Measurements from ENCODE around the gene TAGLN3. TPM values are rescaled to one million over a fixed set of nuclear protein-coding genes. Genes with fewer than 3 reads are reported as not detected.

The TAGLN3 gene
- total RNA-seq, result 151 TPM

GRCh38 chr3:111998636-111999483 is at the start of gene TAGLN3:
Gene TAGLN3, plus strand, starts transcription at chr3:111998922. Its CDS starts 501 bp downstream, at chr3:111999423.
- peak; percentile 58 for DNase-seq

DNA sequence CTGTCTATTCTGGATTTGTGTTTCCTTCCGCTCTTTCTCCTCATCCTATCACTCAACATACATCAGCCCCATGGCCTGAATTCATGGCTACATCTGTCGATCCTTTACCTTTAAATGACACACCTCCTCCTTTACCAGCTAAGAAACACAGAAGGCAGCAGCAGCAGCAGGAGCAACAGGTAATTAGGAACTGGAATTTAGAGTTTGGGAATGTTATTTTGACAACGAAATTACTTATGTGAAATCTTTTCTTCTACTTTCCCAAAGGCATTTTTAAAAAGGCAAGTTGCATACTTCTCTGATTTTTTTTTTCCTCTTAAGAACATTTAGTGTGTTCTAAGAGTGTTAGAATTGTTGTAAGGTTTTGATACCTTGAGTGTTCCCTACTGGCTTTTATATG is 49.0 kb upstream of the TAGLN3 start:
- DNase-seq, result no peak

DNA sequence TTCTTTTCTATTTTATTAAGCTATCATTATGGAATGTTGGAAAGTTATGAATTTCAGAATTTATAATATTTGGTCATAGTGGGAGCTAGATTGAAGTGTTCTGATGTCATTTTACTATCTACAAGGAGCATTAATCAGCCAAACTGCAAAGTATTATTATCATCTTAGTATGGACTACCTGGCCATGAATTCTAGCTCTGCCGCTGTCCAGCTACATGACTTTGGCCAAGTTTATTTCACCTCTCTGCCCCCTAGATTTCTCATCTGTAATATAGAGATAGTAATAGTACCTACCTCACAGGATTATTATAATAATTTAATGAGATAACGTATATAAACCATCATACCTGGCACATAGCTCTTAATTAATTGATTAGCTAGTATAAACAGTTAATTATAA is 47.7 kb upstream of the TAGLN3 start:
- DNase-seq, result no peak

DNA sequence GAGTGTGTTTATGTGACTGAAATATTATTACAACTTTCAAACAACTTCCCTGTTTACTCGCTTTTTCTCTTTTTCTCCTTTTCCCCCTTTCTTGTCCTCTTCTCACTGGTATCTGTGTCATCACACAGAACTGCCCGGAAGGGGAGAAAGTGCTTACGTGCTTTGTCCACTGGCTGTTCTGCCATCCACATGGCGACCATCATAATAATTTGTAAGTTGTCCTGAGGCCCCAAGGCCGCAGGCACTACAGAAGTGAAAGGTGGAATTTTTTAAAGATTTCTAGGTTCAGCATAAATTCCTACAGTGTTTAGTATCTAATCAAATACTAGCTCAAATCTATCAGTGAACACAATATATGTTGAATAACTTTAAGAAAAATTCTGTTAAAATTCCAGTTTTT is 46.6 kb upstream of the TAGLN3 start:
- DNase-seq, result no peak

DNA sequence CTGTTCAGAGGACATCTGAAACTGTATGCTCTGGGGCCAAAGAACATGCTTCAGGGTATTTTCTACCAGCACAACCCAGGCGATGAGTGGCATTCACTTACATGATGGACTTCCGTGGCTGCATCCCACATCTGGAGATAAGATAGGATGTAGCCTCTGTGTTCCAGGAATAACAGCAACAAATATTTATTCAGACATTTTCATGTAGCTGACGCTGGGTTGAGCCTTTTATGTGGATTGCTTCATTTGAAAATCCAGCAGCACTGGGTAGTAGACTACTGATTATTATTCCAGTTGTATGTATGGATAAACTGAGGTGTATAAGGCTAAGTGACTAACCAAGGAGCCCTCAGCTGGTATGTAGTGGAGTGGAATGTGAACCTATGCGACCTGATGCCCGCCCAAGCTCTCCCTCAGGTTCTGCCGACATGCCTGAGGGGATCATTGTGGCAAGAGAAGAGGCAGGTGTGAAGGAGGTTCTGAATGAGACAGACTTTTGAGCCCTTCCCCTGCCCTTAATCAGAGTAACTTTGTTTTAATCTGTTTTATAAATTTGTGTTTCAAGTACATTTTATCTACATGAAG is 45.8 kb upstream of the TAGLN3 start:
- no peak for DNase-seq

DNA sequence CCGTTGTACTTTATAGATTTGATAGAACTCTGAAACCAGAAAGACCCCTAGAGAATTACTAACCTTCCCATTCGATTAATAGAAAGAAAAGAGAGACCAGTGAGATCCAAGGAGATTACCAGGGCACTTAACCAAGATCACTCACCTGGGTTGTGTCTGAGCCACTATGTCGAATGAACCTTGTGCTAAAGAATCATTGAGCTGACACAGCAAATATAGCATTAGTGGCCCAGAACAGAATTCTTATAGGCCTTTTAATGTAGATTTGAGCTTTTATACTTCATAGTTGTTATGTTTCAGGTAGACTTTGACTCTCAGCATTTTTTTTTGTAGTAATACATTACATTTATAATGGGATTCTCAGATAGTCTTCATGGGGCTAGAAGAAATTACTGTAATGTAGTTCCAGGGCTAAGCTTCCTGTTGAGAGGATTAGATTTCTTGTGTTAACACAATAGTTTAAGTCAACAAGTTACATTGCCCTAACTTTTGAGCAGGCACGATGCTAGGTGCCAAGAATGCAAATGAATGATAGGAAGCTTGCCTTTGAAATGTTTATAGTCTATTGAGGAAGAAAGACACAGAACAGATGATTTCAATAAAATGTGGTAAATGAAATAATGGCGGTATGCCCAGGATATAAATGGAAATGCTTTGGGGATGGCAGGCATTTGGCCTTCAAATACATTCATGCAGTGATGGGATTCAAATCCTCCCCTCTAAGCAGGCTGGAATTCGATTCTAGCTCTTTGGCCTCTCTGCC is 44.3 kb upstream of the TAGLN3 start:
- DNase-seq, result no peak

DNA sequence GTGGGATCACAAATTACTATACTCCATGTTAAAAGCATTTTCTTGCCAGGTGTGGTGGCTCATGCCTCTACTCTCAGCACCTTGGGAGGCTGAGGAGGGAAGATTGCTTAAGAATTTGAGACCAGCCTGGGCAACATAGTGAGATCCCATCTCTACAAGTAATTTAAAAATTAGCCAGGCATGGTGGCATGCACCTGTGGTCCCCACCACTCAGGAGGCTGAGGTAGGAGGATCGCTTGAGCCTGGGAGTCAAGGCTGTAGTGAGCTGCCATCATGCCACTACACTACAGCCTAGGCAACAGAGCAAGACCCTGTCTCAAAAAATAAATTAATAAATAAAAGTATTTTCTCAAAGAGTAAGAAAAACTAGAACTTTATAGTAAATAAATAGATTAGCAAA is 42.8 kb upstream of the TAGLN3 start:
- DNase-seq, result no peak

DNA sequence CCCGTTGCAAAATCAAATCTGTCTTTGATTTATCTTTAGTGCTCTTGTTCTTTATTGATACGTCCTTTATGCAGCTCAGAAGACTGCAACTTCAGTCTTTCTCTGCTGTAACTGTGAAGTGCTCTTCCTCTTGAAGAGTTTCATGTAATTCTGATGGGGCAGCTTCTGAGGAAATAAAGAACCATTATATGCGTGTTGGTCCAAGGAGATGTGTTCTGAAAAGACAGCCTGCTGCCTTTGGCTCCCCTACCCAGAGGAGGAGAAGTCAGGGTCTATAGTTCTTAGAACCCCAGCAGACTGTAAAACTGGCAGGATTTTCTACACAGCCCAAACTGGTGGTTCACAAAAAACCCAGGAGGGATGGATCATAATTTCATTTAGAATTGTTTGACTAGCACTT is 42.3 kb upstream of the TAGLN3 start:
- no peak for DNase-seq

DNA sequence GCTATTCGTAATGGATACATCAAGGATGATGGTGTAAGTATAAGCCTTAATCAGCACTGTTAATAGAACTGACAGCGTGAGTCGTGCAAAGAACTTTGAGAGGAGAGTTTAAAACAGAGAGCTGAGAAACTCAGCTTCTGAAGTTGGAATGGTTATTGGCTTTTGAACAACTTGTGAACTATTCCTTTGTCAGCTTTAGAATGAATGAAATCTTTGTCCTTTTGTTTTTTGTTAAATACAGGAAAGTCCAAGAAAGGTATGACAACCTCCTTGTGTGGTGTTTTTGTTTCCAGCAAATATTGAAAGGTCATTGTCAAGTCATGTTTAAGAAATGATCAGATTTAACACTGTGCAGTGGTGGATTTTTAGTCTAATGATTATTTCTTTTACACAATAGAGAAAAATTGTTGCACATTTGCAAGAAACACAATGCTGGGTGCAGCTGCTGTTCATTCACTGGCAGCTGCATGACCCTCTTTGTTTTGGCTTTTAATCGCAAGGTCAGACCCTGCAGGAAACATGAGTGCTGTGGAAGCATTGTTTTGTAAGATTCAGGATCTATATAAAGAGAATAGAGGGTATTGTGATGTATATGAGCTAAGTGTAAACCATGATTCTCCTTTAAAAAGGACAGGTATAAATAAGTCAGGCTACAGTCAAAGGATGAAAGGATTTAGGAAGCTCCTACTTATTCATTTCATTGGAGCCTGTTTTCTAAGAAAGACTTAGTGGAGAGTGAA is 41.6 kb upstream of the TAGLN3 start:
- no peak for DNase-seq

DNA sequence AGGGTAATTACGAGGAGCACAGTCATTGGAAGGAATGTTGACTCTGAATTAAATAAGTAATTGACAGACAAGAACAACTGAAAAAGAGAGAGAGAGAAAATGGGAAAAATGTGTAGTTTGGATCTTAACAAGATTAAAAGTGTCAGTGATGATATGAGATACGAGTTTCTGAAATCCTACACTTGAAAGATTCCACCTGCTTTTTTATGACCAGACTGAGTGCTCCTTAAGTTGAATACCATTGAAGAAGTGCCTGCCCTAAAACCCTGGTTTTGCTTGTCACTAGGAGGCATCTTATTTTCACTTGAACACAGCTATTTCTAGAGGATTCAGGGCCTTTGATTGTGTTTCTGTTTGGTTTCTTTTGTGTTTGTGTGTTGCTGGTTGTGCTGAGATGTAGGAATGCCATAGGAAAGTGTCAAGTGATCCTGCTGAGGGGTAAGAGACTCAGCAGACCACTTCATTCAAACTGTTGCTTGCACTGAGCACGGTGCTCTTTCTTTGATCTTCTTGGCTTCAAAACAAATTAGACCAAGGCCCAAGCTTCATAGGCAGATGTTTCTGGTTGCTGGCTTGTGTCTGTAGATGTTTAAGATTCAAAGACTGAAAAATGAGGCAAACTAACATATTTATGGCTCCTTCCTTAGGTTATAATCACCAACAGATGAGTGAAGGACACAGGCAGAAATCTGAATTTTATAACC is 37.1 kb upstream of the TAGLN3 start:
- no peak for DNase-seq

GRCh38 chr3:111963424-111963823 is 35.3 kb upstream of the TAGLN3 start:
- no peak for DNase-seq

DNA sequence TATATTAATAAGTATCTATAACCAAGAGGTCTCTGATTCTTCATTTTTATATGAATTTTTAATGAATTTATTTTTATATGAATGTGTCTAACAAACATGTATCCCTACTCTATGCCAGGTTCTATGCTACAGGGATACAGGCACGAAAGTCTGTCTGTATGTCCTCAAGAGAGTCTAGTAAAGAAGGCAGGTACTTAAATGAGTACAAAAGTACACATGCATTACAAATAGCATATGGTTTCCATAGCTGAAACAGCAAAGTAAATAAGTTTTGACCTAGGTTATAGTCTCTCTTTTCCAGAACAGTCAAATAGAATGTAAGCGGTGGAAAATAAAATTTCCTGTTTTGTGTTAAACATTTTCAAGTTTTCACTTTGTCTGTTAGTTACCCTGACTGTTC is 33.2 kb upstream of the TAGLN3 start:
- no peak for DNase-seq

GRCh38 chr3:111967068-111967467 is 31.7 kb upstream of the TAGLN3 start:
- DNase-seq, result no peak

- peak; percentile 52 for DNase-seq
These were observed 31.0 kb upstream of the TAGLN3 start for GRCh38 chr3:111967651-111968274.

DNA sequence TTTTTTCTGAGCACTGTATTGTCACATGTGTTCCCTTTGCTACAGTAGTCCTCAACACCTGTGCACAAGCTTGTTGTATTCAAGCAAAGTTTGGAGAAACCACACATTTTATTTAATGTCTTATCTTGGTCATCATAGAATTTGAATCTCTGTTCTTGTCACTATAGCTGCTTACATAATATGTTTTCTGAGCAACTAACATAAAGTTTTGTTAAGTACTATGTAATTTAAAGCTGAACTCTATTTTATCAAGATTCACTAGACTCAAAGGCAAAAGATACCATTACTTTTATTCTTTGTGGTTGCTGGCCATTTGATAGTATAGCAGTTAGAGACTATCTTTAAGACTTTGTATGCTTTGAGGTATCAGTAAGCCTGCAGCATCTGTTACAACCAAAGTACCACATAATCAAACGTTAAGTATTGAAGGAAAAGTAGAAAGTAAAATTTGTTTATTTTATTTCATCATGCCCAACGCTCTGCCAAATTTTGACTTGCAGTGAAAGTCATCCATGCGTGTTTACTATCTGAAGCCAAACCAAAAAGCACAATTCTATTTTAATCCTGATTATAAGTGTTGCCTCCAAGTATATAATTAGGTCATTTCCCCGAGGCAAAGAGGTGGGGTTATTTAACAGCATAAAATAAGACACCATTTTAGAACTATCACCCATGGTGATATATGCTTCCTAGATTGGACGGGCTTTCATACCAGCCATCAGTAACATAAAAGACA is 30.2 kb upstream of the TAGLN3 start:
- DNase-seq, result no peak

DNA sequence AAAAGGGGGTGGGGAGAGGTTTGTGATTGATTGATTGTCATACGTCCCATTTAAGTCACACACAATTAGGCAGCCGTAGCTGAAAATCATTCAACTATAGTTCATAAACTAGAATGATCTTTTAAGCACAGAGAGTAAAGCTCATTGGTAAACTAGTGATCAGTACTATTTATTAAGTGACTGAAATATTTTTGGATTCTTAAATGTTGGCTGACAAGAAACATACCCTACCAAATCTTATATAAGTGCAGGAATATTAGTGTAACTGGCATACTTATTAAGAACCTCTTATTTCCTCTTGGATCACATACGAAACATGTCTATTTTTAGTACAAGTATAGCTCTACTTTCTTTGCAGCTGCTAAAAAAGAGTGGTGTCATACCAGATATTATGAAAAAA is 28.3 kb upstream of the TAGLN3 start:
- DNase-seq, result no peak

DNA sequence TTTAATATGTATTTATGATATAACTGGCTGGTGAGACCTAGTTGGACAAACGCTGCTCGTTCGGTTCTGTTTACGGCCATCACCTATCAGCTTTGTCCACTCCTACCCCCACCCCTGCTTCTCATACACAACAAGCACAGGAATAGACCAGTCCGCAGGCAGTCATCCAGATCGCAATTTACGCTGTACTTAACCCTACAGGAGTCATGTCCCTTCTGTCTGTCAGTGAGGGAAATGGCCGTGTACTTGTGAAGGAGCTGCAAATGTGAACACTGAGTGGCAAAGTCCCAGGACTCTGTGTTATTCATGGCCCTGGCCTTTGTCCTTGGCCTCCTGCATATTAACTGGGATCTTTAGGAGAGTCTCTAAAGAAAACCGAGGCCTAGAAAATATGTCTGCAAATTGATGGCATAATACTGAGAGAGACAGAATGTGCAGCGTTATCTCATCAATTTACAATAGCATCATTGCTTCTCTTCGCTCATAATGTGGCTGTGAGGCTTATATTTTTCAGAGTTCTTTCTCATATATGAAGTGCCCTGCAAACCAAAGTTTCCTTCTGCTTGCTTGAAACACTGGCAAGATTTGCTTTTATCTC is 27.1 kb upstream of the TAGLN3 start:
- no peak for DNase-seq

- no peak for DNase-seq
These were observed 25.8 kb upstream of the TAGLN3 start for GRCh38 chr3:111972891-111973290.

- DNase-seq, result no peak
These were observed 23.6 kb upstream of the TAGLN3 start for GRCh38 chr3:111975131-111975530.

DNA sequence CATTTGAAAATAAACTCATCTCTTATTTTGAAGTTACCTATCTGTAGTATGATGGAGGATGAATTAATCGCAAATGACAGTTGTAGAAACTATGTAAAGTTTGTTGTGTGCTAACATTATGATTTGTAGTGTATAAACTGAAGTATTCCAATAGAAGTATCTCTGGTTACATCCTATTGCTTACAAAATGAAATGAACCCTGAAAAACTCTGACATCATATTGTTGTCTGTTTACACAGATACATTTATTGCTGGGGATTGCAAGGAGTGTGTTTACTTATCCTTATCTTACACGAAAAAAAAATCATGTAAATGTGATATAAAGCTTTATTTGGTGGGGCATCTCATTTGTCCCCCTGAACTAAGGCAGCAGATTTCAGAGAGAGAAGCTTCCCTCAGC is 22.5 kb upstream of the TAGLN3 start:
- no peak for DNase-seq

Measured in occipital lobe (tissue), 2 donors.